ENCODE results near the gene SIK3. TPM values are rescaled to one million over a fixed set of nuclear protein-coding genes. Genes with fewer than 3 reads are reported as not detected.

Gene SIK3
- total and polyA plus RNA-seq, 11 donors, result 11.8 to 67.4 (median 38.1) TPM

GRCh38 chr11:117127171-117127901 is 29.1 kb upstream of the SIK3 start:
- Histone ChIP-seq H3K4me3 (no peak overlapping the region), H3K4me1 (no peaks in the 10 kb centered on the region), H3K27ac (no peak overlapping the region), H3K27me3 (no peaks in the 10 kb centered on the region), H3K36me3 (no peaks in the 10 kb centered on the region), H3K9me3 (no peaks in the 10 kb centered on the region)
- ATAC-seq, result no peak
- intact Hi-C loops (cut with DNase I), result loop anchor here in 1 of 10 donors (5.0 kb wide), 1 partner anchor 95 kb away; no protein-coding TSS in a partner anchor
- DNase-seq, result no peak
- 78 to 86% (median 80%) methylated on average over 6 of the region's 6 CpGs for WGBS, 4 donors
- TF ChIP-seq CTCF (IDR thresholded peaks at IDR 0.05), result no peak
- no peak for TF ChIP-seq POLR2A (IDR thresholded peaks at IDR 0.05)

- no peaks in the 10 kb centered on the region for H3K27me3 ChIP-seq
- no peaks in the 10 kb centered on the region for H3K9me3 ChIP-seq
- DNase-seq, result no peak
- H3K4me1 ChIP-seq, result no peaks in the 10 kb centered on the region
- intact Hi-C loops (cut with DNase I), result loop anchor here in 1 of 10 donors (5.0 kb wide), 1 partner anchor 96 kb away; no protein-coding TSS in a partner anchor
- no peaks in the 10 kb centered on the region for H3K36me3 ChIP-seq
- WGBS, 4 donors, result 73 to 81% (median 77%) methylated on average over 7 of the region's 7 CpGs
- H3K27ac ChIP-seq, result no peak overlapping the region
- no peak for ATAC-seq
- no peak overlapping the region for H3K4me3 ChIP-seq
- TF ChIP-seq POLR2A (IDR thresholded peaks at IDR 0.05) (no peak), CTCF (IDR thresholded peaks at IDR 0.05) (no peak)
Measured at GRCh38 chr11:117126223-117126965, 28.2 kb upstream of the SIK3 start.

GRCh38 chr11:117122556-117122955 is 24.3 kb upstream of the SIK3 start:
- no peaks in the 10 kb centered on the region for H3K36me3 ChIP-seq
- no peaks in the 10 kb centered on the region for H3K4me1 ChIP-seq
- no peaks in the 10 kb centered on the region for H3K9me3 ChIP-seq
- WGBS, 4 donors, result 43 to 57% (median 55%) methylated on average over 5 of the region's 5 CpGs
- no peaks in the 10 kb centered on the region for H3K27me3 ChIP-seq
- H3K4me3 ChIP-seq, result no peak overlapping the region
- H3K27ac ChIP-seq, result no peak overlapping the region
- ATAC-seq, result peak in 1 of 4 donors; percentile 13
- TF ChIP-seq CTCF (IDR thresholded peaks at IDR 0.05), result no peak
- TF ChIP-seq POLR2A (IDR thresholded peaks at IDR 0.05), result no peak
- intact Hi-C loops (cut with DNase I), result no loop called here
- no peak for DNase-seq

GRCh38 chr11:117121176-117121575 is 22.9 kb upstream of the SIK3 start:
- H3K27me3 ChIP-seq, result no peaks in the 10 kb centered on the region
- no peak overlapping the region for H3K4me3 ChIP-seq
- H3K9me3 ChIP-seq, result no peaks in the 10 kb centered on the region
- ATAC-seq (no peak), DNase-seq (no peak)
- no peak overlapping the region for H3K27ac ChIP-seq
- TF ChIP-seq CTCF (IDR thresholded peaks at IDR 0.05) (no peak), POLR2A (IDR thresholded peaks at IDR 0.05) (no peak)
- intact Hi-C loops (cut with DNase I), result no loop called here
- no peaks in the 10 kb centered on the region for H3K4me1 ChIP-seq
- no peaks in the 10 kb centered on the region for H3K36me3 ChIP-seq

Measured in heart left ventricle (tissue), 16 donors.